Testis (tissue), 3 donors: ENCODE measurements around the gene RIIAD1. TPM values are rescaled to one million over a fixed set of nuclear protein-coding genes. Genes with fewer than 3 reads are reported as not detected.

ENCODE experiments used
- DNase-seq: peaks from one replicate; pipeline ENCODE4 v3.0.0-alpha.2; 2019
- H3K27ac ChIP-seq, 2 donors: fragments of 200-600 bp; sonication (generic); one replicate each; pipeline ENCODE4 v1.5.1; 2019
- H3K27me3 ChIP-seq: fragments of 200-600 bp; sonication (generic); one replicate; pipeline ENCODE4 v1.5.1; 2019
- H3K36me3 ChIP-seq: fragments of 200-600 bp; sonication (generic); one replicate; pipeline ENCODE4 v1.5.1; 2017; ENCODE audit warnings: low read depth; ENCODE audit errors: missing control alignments
- H3K4me1 ChIP-seq: fragments of 200-600 bp; sonication (generic); one replicate; pipeline ENCODE4 v1.5.1; 2019
- H3K4me3 ChIP-seq, 2 donors: fragments of 200-600 bp; sonication (generic); one replicate each; pipeline ENCODE4 v1.5.1; 2017 to 2019
- H3K9me3 ChIP-seq: fragments of 200-600 bp; sonication (generic); one replicate; pipeline ENCODE4 v1.5.1; 2017
- POLR2A ChIP-seq: fragments of 450-650 bp; IDR thresholded peaks from one replicate; pipeline ENCODE4 v1.6.1; 2017; ENCODE audit warnings: antibody characterized with exemption, mild to moderate bottlenecking, moderate library complexity
- WGBS, 2 donors: methylation state at CpG; one replicate each; pipeline ENCODE4 v1.1.5; 2018; 5-methylcytosine and 5-hydroxymethylcytosine counted together
- intact Hi-C: fragments of 100-400 bp; cut with DNase I; formaldehyde crosslinking; loops from one replicate; pipeline ENCODE4 v1.15.1; 2023; ENCODE audit warnings: low total_unique reads
- polyA plus RNA-seq: library from polyadenylated mRNA; stranded (reverse); fragments of 350-450 nt; fragmentation: Illumina TruSeq; extraction: RNeasy Lipid Tissue Mini Kit (QIAGEN cat#74804); gene quantifications from one replicate; pipeline ENCODE4 v1.2.3, GENCODE V29; 2014; ENCODE audit warnings: low read depth, low replicate concordance; ENCODE audit not compliant: insufficient read depth
- total RNA-seq, 2 donors: library from RNA; depleted of rRNA; stranded (reverse); fragments of >200 nt; gene quantifications; one replicate each; pipeline ENCODE4 v1.2.3, GENCODE V29; 2016
- TF ChIP-seq, protein P1 (sequence below), 3 experiments: fragments of 450-650 bp in 2 of 3; fragments of 200-600 bp in 1 of 3; sonication (generic) in 1 of 3; IDR thresholded peaks; one replicate each; pipeline ENCODE4 v1.5.1; 2016 to 2019; ENCODE audit warnings: antibody characterized with exemption in 3 of 3, mild to moderate bottlenecking in 2 of 3, moderate library complexity in 1 of 3

Gene RIIAD1
- total and polyA plus RNA-seq, 3 donors from 2014 or later = 6.4 to 30.2 (median 20.5) TPM

DNA sequence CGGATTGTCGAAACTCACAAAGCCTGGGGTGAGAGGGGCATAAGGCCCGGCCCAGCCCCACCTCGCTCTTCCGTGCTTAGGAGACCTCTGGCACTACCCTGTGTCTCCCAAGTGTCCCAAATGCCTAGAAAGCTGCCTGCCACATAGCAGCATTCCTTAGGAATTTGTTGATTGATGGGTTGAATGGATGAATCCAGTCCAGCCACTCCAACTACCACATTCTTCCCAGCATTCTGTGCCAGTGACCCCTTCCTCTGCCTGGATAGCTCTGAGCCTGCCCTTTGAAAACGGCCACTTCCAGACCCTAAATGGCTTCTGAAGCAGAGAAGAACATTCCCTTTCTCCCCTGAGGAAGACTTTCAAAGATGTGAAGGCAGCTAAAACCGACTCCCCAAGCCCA is 16.2 kb upstream of the RIIAD1 start:
- peaks cover 4% of the 10 kb centered on the region for H3K36me3 ChIP-seq
- 90 to 93% methylated on average over 7 of the region's 7 CpGs for WGBS, 2 donors
- intact Hi-C loops = no loop called here
- H3K27me3 ChIP-seq = no peaks in the 10 kb centered on the region
- no peaks in the 10 kb centered on the region for H3K9me3 ChIP-seq
- no peaks in the 10 kb centered on the region for H3K4me1 ChIP-seq
- no peak for DNase-seq
- TF ChIP-seq, protein P1, sequence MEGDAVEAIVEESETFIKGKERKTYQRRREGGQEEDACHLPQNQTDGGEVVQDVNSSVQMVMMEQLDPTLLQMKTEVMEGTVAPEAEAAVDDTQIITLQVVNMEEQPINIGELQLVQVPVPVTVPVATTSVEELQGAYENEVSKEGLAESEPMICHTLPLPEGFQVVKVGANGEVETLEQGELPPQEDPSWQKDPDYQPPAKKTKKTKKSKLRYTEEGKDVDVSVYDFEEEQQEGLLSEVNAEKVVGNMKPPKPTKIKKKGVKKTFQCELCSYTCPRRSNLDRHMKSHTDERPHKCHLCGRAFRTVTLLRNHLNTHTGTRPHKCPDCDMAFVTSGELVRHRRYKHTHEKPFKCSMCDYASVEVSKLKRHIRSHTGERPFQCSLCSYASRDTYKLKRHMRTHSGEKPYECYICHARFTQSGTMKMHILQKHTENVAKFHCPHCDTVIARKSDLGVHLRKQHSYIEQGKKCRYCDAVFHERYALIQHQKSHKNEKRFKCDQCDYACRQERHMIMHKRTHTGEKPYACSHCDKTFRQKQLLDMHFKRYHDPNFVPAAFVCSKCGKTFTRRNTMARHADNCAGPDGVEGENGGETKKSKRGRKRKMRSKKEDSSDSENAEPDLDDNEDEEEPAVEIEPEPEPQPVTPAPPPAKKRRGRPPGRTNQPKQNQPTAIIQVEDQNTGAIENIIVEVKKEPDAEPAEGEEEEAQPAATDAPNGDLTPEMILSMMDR (IDR thresholded peaks at IDR 0.05) = no peak
- no peak for TF ChIP-seq POLR2A
- no peak overlapping the region for H3K27ac ChIP-seq
- H3K4me3 ChIP-seq = no peak overlapping the region

DNA sequence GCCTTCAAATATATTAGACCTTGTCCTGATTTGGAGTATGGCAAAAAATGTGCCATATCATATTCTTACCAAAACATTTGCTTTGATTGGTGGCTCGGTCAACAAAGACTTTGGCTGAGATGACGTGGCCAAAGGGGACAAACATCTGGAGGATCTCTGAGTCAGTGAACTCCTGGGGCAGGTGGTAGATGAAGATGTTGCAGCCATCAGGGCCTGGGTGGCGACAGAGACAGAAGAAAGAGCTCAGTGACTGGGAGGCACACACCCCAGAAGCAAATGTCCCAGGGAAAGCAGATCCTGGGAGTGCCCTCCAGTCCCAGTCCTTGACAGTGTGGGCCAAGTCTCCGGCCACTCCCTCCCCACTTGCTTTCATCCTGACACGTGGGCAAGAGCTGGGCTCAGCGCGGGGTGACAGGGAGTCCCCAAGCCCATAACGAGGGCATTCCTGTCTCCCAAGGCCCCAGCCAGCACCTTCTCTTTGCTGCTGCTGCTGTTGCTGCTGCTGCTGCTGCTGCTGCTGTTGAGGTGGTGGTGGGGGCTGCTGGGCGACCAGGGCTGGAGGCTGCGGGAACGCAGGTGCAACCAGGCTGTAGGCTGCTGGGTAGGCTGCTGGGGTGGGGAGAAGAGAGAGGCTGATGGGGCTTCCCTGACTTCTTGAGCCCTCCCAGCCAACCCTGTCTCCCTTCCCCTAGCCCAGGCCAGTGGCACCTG is 15.4 kb upstream of the RIIAD1 start:
- WGBS, 2 donors = 60 to 72% methylated on average over 8 to 11 of the region's 11 CpGs
- DNase-seq = no peak
- TF ChIP-seq, protein P1 (IDR thresholded peaks at IDR 0.05) = no peak
- TF ChIP-seq POLR2A = no peak
- Histone ChIP-seq H3K4me3 (no peak overlapping the region), H3K27me3 (no peaks in the 10 kb centered on the region), H3K4me1 (no peaks in the 10 kb centered on the region), H3K36me3 (peaks cover 4% of the 10 kb centered on the region), H3K27ac (no peak overlapping the region), H3K9me3 (no peaks in the 10 kb centered on the region)
- intact Hi-C loops = no loop called here

DNA sequence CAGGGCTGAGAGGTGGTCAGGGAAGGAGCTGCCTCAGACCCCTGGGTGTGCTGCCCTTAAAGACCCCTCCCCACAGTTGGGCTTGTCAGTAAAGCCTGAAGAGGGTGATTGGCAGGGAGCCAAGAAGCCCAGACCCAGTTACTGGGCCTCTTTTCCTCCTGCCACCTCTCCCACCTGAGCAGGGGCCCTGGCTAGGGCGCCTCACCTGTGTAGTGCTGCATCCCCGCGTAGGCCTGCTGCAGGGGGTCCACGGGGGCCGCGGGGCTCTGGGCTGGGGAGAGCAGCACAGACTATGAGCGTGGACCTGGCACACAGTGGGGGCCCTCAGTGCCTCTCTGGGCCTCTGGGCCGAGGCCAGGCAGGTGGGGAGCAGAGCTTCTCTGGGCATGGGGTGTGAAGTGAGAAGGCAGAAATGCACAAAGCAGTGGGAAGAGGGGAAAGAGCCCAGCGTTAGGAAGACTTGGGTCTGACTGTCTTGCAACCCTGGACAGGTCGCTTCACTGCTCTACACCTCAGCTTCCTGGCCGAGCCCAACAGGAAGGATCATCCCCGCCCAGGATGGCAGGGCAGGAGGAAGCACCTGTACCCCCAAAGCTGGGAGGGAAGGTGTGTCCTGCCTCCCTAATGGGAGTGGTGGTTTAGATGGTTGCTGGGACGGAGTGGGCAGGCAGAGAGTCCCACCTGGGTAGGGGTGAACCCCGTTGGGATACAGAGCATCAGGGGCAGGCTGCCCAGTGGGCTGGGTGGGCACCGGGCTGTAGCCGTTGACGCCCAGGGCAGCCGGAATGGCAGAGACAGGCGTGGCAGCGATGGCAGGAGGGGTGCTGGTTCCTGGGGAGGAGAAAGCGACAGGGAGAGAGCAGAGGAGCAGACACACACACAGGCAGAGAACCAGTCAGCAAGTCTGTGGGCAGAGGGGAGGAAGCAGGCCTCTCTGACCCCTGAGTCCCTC is 14.6 kb upstream of the RIIAD1 start:
- no peaks in the 10 kb centered on the region for H3K9me3 ChIP-seq
- H3K27me3 ChIP-seq = no peaks in the 10 kb centered on the region
- WGBS, 2 donors = 82 to 86% methylated on average over 21 of the region's 21 CpGs
- no peak overlapping the region for H3K27ac ChIP-seq
- no peaks in the 10 kb centered on the region for H3K4me1 ChIP-seq
- intact Hi-C loops = no loop called here
- no peaks in the 10 kb centered on the region for H3K36me3 ChIP-seq
- TF ChIP-seq, protein P1 (IDR thresholded peaks at IDR 0.05) = no peak
- TF ChIP-seq POLR2A = no peak
- no peak overlapping the region for H3K4me3 ChIP-seq
- DNase-seq = no peak

DNA sequence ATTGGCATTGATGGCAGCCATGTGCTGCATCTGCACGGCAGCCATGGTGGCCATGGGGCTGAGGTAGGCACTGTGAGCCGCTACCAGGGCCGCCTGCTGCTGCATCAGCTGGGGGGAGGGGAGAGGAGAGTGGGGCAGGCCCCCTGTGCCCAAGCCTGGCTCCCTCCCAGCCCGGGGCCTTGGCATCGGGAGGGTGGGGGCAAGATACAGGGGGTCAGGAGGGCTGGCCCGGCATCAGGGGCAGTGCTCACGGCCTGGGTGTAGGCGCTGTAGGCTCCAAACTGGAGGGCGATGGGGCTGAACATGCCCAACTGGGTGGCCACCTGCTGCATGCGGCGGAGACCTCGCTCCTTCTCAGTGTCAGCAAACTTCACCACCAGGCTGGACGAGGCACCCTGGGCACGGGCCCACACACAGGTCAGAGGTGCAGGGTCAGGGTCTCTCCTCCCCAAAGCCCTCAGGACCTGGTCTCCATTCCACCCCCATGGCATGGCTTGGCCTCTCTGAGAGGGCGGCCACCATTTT is 13.7 kb upstream of the RIIAD1 start:
- TF ChIP-seq, protein P1 (IDR thresholded peaks at IDR 0.05) = no peak
- no peak for TF ChIP-seq POLR2A
- H3K36me3 ChIP-seq = no peaks in the 10 kb centered on the region
- H3K4me1 ChIP-seq = no peaks in the 10 kb centered on the region
- no peaks in the 10 kb centered on the region for H3K27me3 ChIP-seq
- DNase-seq = no peak
- WGBS, 2 donors = 95 to 98% methylated on average over 7 to 15 of the region's 15 CpGs
- no peaks in the 10 kb centered on the region for H3K9me3 ChIP-seq
- H3K27ac ChIP-seq = no peak overlapping the region
- H3K4me3 ChIP-seq = no peak overlapping the region
- intact Hi-C loops = no loop called here
